B cell (primary cell): ENCODE measurements around the gene PRDM2. TPM values are rescaled to one million over a fixed set of nuclear protein-coding genes. Genes with fewer than 3 reads are reported as not detected.
A peak's percentile ranks its signal among the peaks of the same experiment; 100 is the strongest.

Experiments
- ATAC-seq: fragments of 200-7000 bp; cut with Tn5 transposase; one replicate; pipeline ENCODE4 v1.10.0; 2021; ENCODE audit warnings: low read depth, mild to moderate bottlenecking, moderate number of reproducible peaks, moderate library complexity
- CTCF ChIA-PET: fragments of 350-600 bp; sonication (Branson Sonifier 250); formaldehyde crosslinking; loops from one replicate; lab custom pipeline; 2021; ENCODE audit warnings: antibody characterized with exemption, inconsistent platforms; lab: Charles Lee
- POLR2A ChIA-PET: fragments of 350-600 bp; sonication (Branson Sonifier 250); formaldehyde crosslinking; loops from one replicate; lab custom pipeline; 2021; ENCODE audit warnings: antibody characterized with exemption; lab: Charles Lee
- DNase-seq: peaks from one replicate; pipeline ENCODE4 v3.0.0; 2013
- H2AFZ ChIP-seq: 2 replicates; pipeline ENCODE4 v1.6.1; 2012; ENCODE audit warnings: mild to moderate bottlenecking, low read depth, low read length; ENCODE audit not compliant: insufficient read depth, poor library complexity, severe bottlenecking
- H3K27ac ChIP-seq, 2 donors: 1 replicate in 1 of 2; 2 replicates in 1 of 2; pipeline ENCODE4 v1.5.1; 2012 to 2013; ENCODE audit warnings: low read length in 2 of 2, mild to moderate bottlenecking in 2 of 2, moderate library complexity in 1 of 2
- H3K27me3 ChIP-seq, 4 experiments: fragments of 200-600 bp in 1 of 4; sonication (generic) in 1 of 4; replicated peaks in 1 of 4; 1 replicate in 2 of 4; 2 replicates in 2 of 4; pipeline versions ENCODE4 v1.6.1 to v1.7.0; 2013 to 2016; ENCODE audit warnings: low read length in 3 of 4, mild to moderate bottlenecking in 2 of 4, mixed read lengths in 1 of 4, moderate library complexity in 1 of 4; ENCODE audit not compliant: insufficient read depth in 4 of 4, control insufficient read depth in 3 of 4; ENCODE audit errors: control extremely low read depth in 1 of 4
- H3K36me3 ChIP-seq, 2 experiments: replicated peaks in 1 of 2; 1 replicate in 1 of 2; 2 replicates in 1 of 2; pipeline versions ENCODE4 v1.6.1 to v1.7.1; 2013; ENCODE audit warnings: low read length in 1 of 2; ENCODE audit not compliant: insufficient read depth in 2 of 2, control insufficient read depth in 1 of 2; ENCODE audit errors: control extremely low read depth in 1 of 2, extremely low read depth in 1 of 2
- H3K4me1 ChIP-seq, 2 donors: fragments of 200-600 bp in 1 of 2; sonication (generic) in 1 of 2; 1 replicate in 1 of 2; 2 replicates in 1 of 2; pipeline versions ENCODE4 v1.5.1 to v1.6.1; 2013 to 2017; ENCODE audit warnings: low read length in 2 of 2; ENCODE audit not compliant: control insufficient read depth in 2 of 2, insufficient read depth in 2 of 2
- H3K4me2 ChIP-seq: replicated peaks from 2 replicates; pipeline ENCODE3; 2012; ENCODE audit warnings: mild to moderate bottlenecking, low read depth, low read length; ENCODE audit not compliant: poor library complexity, severe bottlenecking
- H3K4me3 ChIP-seq, 5 experiments: fragments of 200-600 bp in 1 of 5; sonication (generic) in 1 of 5; 1 replicate in 3 of 5; 2 replicates in 2 of 5; pipeline versions ENCODE4 v1.5.1 to v1.7.0; 2011 to 2016; ENCODE audit warnings: low read length in 4 of 5, mild to moderate bottlenecking in 4 of 5, low read depth in 2 of 5, control low read depth in 1 of 5, moderate library complexity in 1 of 5; ENCODE audit not compliant: insufficient read depth in 1 of 5; ENCODE audit errors: control extremely low read depth in 1 of 5, extremely low read depth in 1 of 5
- H3K79me2 ChIP-seq: fragments of 200-600 bp; sonication (generic); one replicate; pipeline ENCODE4 v1.6.0; 2016; ENCODE audit warnings: low read length; ENCODE audit not compliant: control insufficient read depth, insufficient read depth
- H3K9ac ChIP-seq: fragments of 200-600 bp; sonication (generic); 2 replicates; pipeline ENCODE4 v1.6.1; 2017; ENCODE audit warnings: mild to moderate bottlenecking, low read length, moderate library complexity
- H3K9me3 ChIP-seq, 3 donors: one replicate each; pipeline versions ENCODE4 v1.6.1 to v1.7.1; 2013; ENCODE audit warnings: low read length in 2 of 3; ENCODE audit not compliant: control insufficient read depth in 2 of 3, insufficient read depth in 1 of 3; ENCODE audit errors: control extremely low read depth in 1 of 3
- H4K20me1 ChIP-seq: 2 replicates; pipeline ENCODE4 v1.6.0; 2012; ENCODE audit warnings: mild to moderate bottlenecking, low read length; ENCODE audit not compliant: insufficient read depth, control insufficient read depth, poor library complexity, severe bottlenecking
- H3K27ac Mint-ChIP-seq: one replicate; pipeline ENCODE4 v1.8.0; 2021; ENCODE audit warnings: mixed read lengths
- H3K27me3 Mint-ChIP-seq: one replicate; pipeline ENCODE4 v1.8.0; 2021; ENCODE audit warnings: mixed read lengths
- H3K4me1 Mint-ChIP-seq: one replicate; pipeline ENCODE4 v1.8.0; 2021; ENCODE audit warnings: mixed read lengths
- H3K4me3 Mint-ChIP-seq: one replicate; pipeline ENCODE4 v1.8.0; 2021; ENCODE audit warnings: mixed read lengths
- H3K9me3 Mint-ChIP-seq: one replicate; pipeline ENCODE4 v1.8.0; 2022; ENCODE audit warnings: mixed read lengths; ENCODE audit not compliant: insufficient read depth
- CTCF ChIP-seq: fragments of 200-600 bp; IDR thresholded peaks from one replicate; pipeline ENCODE4 v1.8.0; 2022; ENCODE audit warnings: antibody characterized with exemption, mild to moderate bottlenecking
- EZH2 ChIP-seq: IDR thresholded peaks from 2 replicates; pipeline ENCODE4 v1.6.1; 2012; ENCODE audit warnings: borderline replicate concordance, low read depth, mild to moderate bottlenecking, moderate library complexity, low read length; ENCODE audit not compliant: insufficient read depth, poor library complexity, severe bottlenecking
- WGBS: methylation state at CpG from one replicate; pipeline ENCODE4 v1.1.5; 2013; ENCODE audit warnings: missing lambda C conversion rate; ENCODE audit not compliant: insufficient coverage; 5-methylcytosine and 5-hydroxymethylcytosine counted together
- intact Hi-C: fragments of 100-400 bp; cut with micrococcal nuclease; formaldehyde crosslinking; loops from one replicate; pipeline ENCODE4 v1.10.0; 2022
- polyA plus RNA-seq: library from polyadenylated mRNA; depleted of rRNA; stranded (reverse); fragments of >200 nt; gene quantifications from 2 replicates; pipeline ENCODE4 v1.2.3, GENCODE V29; 2012
- total RNA-seq, 2 donors: library from RNA; stranded (reverse); fragments of 120-200 nt in 1 of 2; gene quantifications; 1 replicate in 1 of 2; 2 replicates in 1 of 2; pipeline versions ENCODE4 v1.2.3 to v1.2.4, GENCODE V29; 2013 to 2022

The PRDM2 gene
- total and polyA plus RNA-seq, 2 donors (not counting 1 experiment from before 2014, with no cell fraction given): 50.1 to 432 TPM

- peak overlapping the region; percentile 2 for H3K27ac Mint-ChIP-seq
- H3K4me3 ChIP-seq: no peak overlapping the region
- H3K9me3 Mint-ChIP-seq: no peaks in the 10 kb centered on the region
- no peaks in the 10 kb centered on the region for H3K4me1 ChIP-seq
- H3K79me2 ChIP-seq: peaks cover 87% of the 10 kb centered on the region
- H3K9ac ChIP-seq: no peak overlapping the region
- H3K27me3 Mint-ChIP-seq: no peaks in the 10 kb centered on the region
- no peak overlapping the region for H3K4me2 ChIP-seq
- WGBS: 96% methylated on average over 6 of the region's 6 CpGs
- no peak overlapping the region for H3K27ac ChIP-seq
- H3K9me3 ChIP-seq: no peaks in the 10 kb centered on the region
- TF ChIP-seq EZH2: no peak
- TF ChIP-seq CTCF: no peak
- peaks cover 32% of the 10 kb centered on the region for H3K4me1 Mint-ChIP-seq
- intact Hi-C loops: no loop called here
- H3K27me3 ChIP-seq: no peaks in the 10 kb centered on the region
- ATAC-seq: no peak
- peaks cover 93% of the 10 kb centered on the region for H4K20me1 ChIP-seq
- no peak overlapping the region for H3K4me3 Mint-ChIP-seq
- DNase-seq: no peak
- no peak overlapping the region for H2AFZ ChIP-seq
- POLR2A ChIA-PET: no interaction called here
- peaks cover 38 to 99% of the 10 kb centered on the region in 2 experiments for H3K36me3 ChIP-seq
- CTCF ChIA-PET: no interaction called here
Observed at GRCh38 chr1:13779930-13780329, 79.9 kb downstream of the PRDM2 start.

DNA sequence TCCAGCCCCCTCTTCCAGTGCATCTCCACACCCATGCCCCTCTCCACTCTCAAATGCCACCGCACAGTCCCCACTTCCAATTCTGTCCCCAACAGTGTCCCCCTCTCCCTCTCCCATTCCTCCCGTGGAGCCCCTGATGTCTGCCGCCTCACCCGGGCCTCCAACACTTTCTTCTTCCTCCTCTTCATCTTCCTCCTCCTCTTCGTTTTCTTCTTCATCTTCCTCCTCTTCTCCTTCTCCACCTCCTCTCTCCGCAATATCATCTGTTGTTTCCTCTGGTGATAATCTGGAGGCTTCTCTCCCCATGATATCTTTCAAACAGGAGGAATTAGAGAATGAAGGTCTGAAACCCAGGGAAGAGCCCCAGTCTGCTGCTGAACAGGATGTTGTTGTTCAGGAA, 80.8 kb downstream of the PRDM2 start:
- CTCF ChIA-PET: interaction anchor here (0.6 kb wide), 1 partner anchor 45 kb away, joined by 3 read pairs; no protein-coding TSS in a partner anchor

More for the DNA sequence above, 80.8 kb downstream of the PRDM2 start:
- Mint-ChIP-seq H3K27me3 (no peaks in the 10 kb centered on the region), H3K4me1 (peaks cover 32% of the 10 kb centered on the region), H3K27ac (peak overlapping the region; percentile 0), H3K4me3 (no peak overlapping the region), H3K9me3 (no peaks in the 10 kb centered on the region)
- DNase-seq (no peak), ATAC-seq (no peak)
- H3K4me3 ChIP-seq: no peak overlapping the region
- no peaks in the 10 kb centered on the region for H3K9me3 ChIP-seq
- H3K4me2 ChIP-seq: no peak overlapping the region
- H4K20me1 ChIP-seq: peaks cover 93% of the 10 kb centered on the region
- TF ChIP-seq EZH2: no peak
- TF ChIP-seq CTCF: no peak
- 94% methylated on average over 4 of the region's 6 CpGs for whole genome bisulfite sequencing
- H3K79me2 ChIP-seq: peaks cover 87% of the 10 kb centered on the region
- intact Hi-C loops: no loop called here
- POLR2A ChIA-PET: no interaction called here
- peaks cover 43 to 97% of the 10 kb centered on the region in 2 experiments for H3K36me3 ChIP-seq
- H2AFZ ChIP-seq: no peak overlapping the region
- no peaks in the 10 kb centered on the region for H3K27me3 ChIP-seq
- H3K4me1 ChIP-seq: no peaks in the 10 kb centered on the region
- no peak overlapping the region for H3K9ac ChIP-seq
- no peak overlapping the region for H3K27ac ChIP-seq
